ENCODE results near the gene RRP15. TPM values are rescaled to one million over a fixed set of nuclear protein-coding genes. Genes with fewer than 3 reads are reported as not detected.

Gene RRP15
- total and polyA plus RNA-seq, 2 donors (not counting 1 experiment from before 2014, with no cell fraction given) = 6.9 to 8.6 TPM

GRCh38 chr1:218296162-218296561 is 11.1 kb downstream of the RRP15 start:
- H3K9ac ChIP-seq (ENCODE audit: insufficient read depth, low read length) = no peak overlapping the region
- no peak overlapping the region for H3K4me3 ChIP-seq (replicated peaks in 1 of 4; ENCODE audit: control extremely low read depth in 1 of 4, insufficient read depth in 1 of 4, low read depth in 3 of 4, low read length in 4 of 4)
- H3K4me1 ChIP-seq (ENCODE audit: control insufficient read depth, extremely low read depth, insufficient read depth, low read length) = peaks cover 3% of the 10 kb centered on the region
- H3K79me2 ChIP-seq (ENCODE audit: control insufficient read depth, insufficient read depth, low read length) = peaks cover 9% of the 10 kb centered on the region
- H3K27ac ChIP-seq (ENCODE audit: insufficient read depth, low read length) = no peak overlapping the region
- no peaks in the 10 kb centered on the region for H3K36me3 ChIP-seq (ENCODE audit: control insufficient read depth, insufficient read depth, low read length)
- no peaks in the 10 kb centered on the region for H3K9me3 ChIP-seq (ENCODE audit: control insufficient read depth, insufficient read depth, low read depth, low read length)
- no peaks in the 10 kb centered on the region for H4K20me1 ChIP-seq (ENCODE audit: control insufficient read depth, extremely low read depth, insufficient read depth, low read length)
- H3K27me3 ChIP-seq (ENCODE audit: control insufficient read depth, insufficient read depth, low read length) = no peaks in the 10 kb centered on the region
- TF ChIP-seq EZH2 (IDR thresholded peaks at IDR 0.05; ENCODE audit: low read length, missing control alignments) = no peak
- TF ChIP-seq CTCF (conservative IDR thresholded peaks at IDR 0.05 in 1 of 2, IDR thresholded peaks at IDR 0.05 in 1 of 2; ENCODE audit: low read depth in 1 of 2, low read length in 2 of 2) = no peak
- no peak overlapping the region for H3K4me2 ChIP-seq (ENCODE audit: extremely low read depth, insufficient read depth, low read length)
- DNase-seq (ENCODE audit: low read depth in 2 of 2) = no peak
- H2AFZ ChIP-seq (ENCODE audit: low read length) = no peak overlapping the region

DNA sequence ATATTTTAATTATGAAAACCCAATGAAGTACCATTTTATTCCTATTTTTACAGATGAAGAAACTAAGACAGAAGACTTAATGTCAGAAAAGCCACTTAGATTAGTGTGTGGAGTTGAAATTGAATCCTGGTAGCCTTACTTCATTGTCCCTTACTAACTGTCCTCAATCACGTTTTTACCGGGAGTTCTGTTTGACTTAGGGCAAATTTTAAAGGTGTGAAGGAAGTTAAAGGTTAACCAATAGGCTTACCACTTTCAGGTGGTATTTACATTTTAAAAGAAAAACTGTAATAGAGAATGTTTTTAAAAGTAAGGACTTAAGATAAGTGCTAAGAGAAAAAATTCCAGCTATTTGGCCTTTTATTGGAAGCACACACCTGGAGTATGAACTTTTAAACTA is 12.4 kb downstream of the RRP15 start:
- Histone ChIP-seq H3K4me3 (replicated peaks in 1 of 4; ENCODE audit: control extremely low read depth in 1 of 4, insufficient read depth in 1 of 4, low read depth in 3 of 4, low read length in 4 of 4) (no peak overlapping the region), H3K27ac (ENCODE audit: insufficient read depth, low read length) (no peak overlapping the region), H3K4me2 (ENCODE audit: extremely low read depth, insufficient read depth, low read length) (no peak overlapping the region)

DNA sequence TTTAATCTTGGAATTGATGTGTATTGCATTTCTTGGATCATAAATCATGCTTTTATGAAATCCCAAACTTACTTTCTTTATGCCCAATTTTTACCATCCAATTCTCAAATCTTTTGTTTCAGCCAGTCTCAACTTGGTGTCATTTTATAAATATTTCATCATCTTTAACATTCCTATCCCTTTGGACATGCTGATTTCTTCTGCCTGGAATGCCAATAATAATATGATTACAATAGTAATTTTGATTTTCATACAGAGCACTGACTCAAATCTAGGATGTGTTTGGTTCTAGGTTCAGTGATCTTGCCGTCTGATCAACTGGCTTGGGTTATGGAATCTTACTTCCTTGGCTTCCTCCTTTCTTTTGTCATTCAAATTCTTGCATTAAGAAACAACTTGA is 12.8 kb downstream of the RRP15 start:
- no peak overlapping the region for H3K27ac ChIP-seq (ENCODE audit: insufficient read depth, low read length)
- H3K79me2 ChIP-seq (ENCODE audit: control insufficient read depth, insufficient read depth, low read length) = peaks cover 5% of the 10 kb centered on the region

More for the DNA sequence above, 12.4 kb downstream of the RRP15 start:
- H3K4me1 ChIP-seq (ENCODE audit: control insufficient read depth, extremely low read depth, insufficient read depth, low read length) = peaks cover 3% of the 10 kb centered on the region
- H3K9me3 ChIP-seq (ENCODE audit: control insufficient read depth, insufficient read depth, low read depth, low read length) = no peaks in the 10 kb centered on the region
- no peaks in the 10 kb centered on the region for H3K27me3 ChIP-seq (ENCODE audit: control insufficient read depth, insufficient read depth, low read length)
- H3K36me3 ChIP-seq (ENCODE audit: control insufficient read depth, insufficient read depth, low read length) = no peaks in the 10 kb centered on the region
- H2AFZ ChIP-seq (ENCODE audit: low read length) = no peak overlapping the region
- no peak overlapping the region for H3K9ac ChIP-seq (ENCODE audit: insufficient read depth, low read length)
- TF ChIP-seq CTCF (conservative IDR thresholded peaks at IDR 0.05 in 1 of 2, IDR thresholded peaks at IDR 0.05 in 1 of 2; ENCODE audit: low read depth in 1 of 2, low read length in 2 of 2) (no peak), EZH2 (IDR thresholded peaks at IDR 0.05; ENCODE audit: low read length, missing control alignments) (no peak)
- H4K20me1 ChIP-seq (ENCODE audit: control insufficient read depth, extremely low read depth, insufficient read depth, low read length) = no peaks in the 10 kb centered on the region
- no peak for DNase-seq (ENCODE audit: low read depth in 2 of 2)
- peaks cover 7% of the 10 kb centered on the region for H3K79me2 ChIP-seq (ENCODE audit: control insufficient read depth, insufficient read depth, low read length)

More for the DNA sequence above, 12.8 kb downstream of the RRP15 start:
- Histone ChIP-seq H3K36me3 (ENCODE audit: control insufficient read depth, insufficient read depth, low read length) (no peaks in the 10 kb centered on the region), H2AFZ (ENCODE audit: low read length) (no peak overlapping the region), H3K9me3 (ENCODE audit: control insufficient read depth, insufficient read depth, low read depth, low read length) (no peaks in the 10 kb centered on the region), H3K4me3 (replicated peaks in 1 of 4; ENCODE audit: control extremely low read depth in 1 of 4, insufficient read depth in 1 of 4, low read depth in 3 of 4, low read length in 4 of 4) (no peak overlapping the region), H3K4me1 (ENCODE audit: control insufficient read depth, extremely low read depth, insufficient read depth, low read length) (peaks cover 3% of the 10 kb centered on the region), H3K9ac (ENCODE audit: insufficient read depth, low read length) (no peak overlapping the region), H3K4me2 (ENCODE audit: extremely low read depth, insufficient read depth, low read length) (no peak overlapping the region), H3K27me3 (ENCODE audit: control insufficient read depth, insufficient read depth, low read length) (no peaks in the 10 kb centered on the region), H4K20me1 (ENCODE audit: control insufficient read depth, extremely low read depth, insufficient read depth, low read length) (no peaks in the 10 kb centered on the region)
- no peak for TF ChIP-seq CTCF (conservative IDR thresholded peaks at IDR 0.05 in 1 of 2, IDR thresholded peaks at IDR 0.05 in 1 of 2; ENCODE audit: low read depth in 1 of 2, low read length in 2 of 2)
- TF ChIP-seq EZH2 (IDR thresholded peaks at IDR 0.05; ENCODE audit: low read length, missing control alignments) = no peak
- DNase-seq (ENCODE audit: low read depth in 2 of 2) = peak in 1 of 2 donors; percentile 6
